ENCODE measurements around the gene TMPRSS6.

The TMPRSS6 gene

GRCh38 chr22:37048133-37048532 lies 61.4 kb downstream of the TMPRSS6 start:
- DNase-seq = no peak

- no peak for DNase-seq
Observed at GRCh38 chr22:37047006-37047405, 62.5 kb downstream of the TMPRSS6 start.

DNA sequence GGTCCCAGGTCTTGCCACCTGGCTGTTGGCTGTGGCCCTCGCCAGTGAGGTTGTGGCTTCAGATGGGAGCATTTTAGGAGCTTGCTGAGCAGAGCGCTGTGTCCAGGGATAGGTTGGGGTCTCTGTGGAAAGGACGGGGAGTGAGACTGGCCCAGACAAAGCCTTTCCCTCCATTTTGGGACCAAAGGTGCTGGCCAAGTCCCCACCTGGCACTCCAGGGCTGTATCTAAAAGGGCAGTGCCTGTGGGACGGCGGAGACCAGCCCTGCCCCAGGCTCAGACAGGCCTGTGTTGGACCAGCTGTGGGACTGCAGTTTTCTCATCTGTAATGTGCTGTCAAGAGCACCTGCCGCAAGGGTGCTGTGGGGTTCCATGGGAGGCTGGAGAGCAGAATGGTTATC lies 62.9 kb downstream of the TMPRSS6 start:
- DNase-seq = no peak

GRCh38 chr22:37045958-37046357 lies 63.6 kb downstream of the TMPRSS6 start:
- peak; percentile 60 for DNase-seq

DNA sequence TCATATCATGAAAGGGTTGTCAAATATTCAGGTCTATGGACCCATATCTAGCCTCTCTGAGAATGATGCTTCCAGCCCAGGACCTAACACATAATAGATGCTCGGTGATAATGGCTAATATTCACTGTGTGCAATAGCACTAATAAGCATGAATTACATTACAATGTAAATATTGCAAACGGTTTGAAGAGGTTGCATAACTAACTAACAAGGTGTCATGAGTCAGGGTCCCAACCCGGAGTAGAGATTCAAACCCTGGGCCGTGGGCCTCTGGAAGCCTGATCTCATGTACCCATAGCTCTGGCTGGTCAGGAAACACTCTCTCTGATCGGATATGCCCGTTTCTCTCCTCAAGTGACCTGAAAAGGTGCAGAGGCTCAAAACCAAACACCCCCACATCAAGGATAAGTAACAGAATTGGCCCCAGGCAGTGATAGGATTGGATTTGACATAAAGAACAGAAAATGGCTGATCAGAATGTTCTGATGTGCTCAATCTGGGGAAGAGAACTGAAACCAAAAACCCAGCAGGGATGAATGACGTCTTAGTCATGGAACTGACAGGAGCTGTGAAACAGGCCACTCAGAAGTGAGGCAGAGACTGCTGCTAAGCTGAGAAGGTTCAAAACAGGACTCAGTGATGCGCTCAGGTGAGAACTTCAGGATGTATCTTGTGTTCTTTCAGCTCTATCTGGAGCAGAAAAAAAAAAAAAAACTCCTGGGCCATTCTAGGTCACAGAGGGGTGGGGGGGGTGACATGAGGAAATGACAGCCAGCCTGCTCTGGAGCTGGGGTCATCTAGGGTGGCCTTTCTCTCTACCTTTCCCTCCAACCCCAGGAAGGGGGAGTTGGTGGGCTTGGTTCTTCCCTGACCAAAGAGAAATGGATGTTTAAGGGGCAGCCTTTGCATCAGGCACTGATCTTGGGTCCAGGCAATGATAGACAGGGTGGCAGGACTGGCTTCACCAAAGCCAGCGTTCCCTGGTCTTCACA lies 64.6 kb downstream of the TMPRSS6 start:
- no peak for DNase-seq

DNA sequence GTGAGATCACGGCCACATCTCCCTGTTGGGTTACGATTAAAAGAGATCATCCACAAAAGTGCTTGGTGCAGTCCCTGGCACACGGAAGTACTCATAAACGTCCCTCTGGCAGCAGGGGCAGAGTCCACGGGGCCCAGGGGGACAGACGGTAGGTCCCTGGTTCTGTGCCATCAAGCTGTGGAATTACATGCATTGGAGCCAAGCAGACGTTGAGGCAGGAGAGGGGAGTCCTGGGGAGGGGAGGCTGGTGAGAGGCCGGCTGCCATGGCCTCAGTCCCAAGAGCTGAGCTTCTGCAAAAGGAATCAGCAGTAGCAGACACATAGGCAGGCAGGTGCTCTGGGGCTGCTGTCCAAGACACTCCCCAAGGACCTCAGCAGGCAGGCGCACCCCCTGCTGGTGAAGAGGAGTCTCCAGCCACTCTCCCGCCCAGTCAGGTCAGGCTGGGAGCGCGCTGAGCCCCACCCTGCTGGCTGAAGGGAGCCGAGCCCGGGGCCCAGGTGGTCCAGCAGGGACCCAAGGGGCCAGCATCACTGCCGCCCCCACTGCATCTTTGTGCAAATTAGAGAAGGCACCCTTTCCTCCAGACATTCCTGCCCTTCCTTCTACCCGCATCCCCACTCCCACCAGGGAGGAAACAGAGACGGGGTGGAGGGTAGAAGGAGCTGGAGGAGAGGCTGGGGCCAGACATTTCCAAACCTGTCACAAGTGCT lies 65.5 kb downstream of the TMPRSS6 start:
- peak; percentile 90 for DNase-seq

DNA sequence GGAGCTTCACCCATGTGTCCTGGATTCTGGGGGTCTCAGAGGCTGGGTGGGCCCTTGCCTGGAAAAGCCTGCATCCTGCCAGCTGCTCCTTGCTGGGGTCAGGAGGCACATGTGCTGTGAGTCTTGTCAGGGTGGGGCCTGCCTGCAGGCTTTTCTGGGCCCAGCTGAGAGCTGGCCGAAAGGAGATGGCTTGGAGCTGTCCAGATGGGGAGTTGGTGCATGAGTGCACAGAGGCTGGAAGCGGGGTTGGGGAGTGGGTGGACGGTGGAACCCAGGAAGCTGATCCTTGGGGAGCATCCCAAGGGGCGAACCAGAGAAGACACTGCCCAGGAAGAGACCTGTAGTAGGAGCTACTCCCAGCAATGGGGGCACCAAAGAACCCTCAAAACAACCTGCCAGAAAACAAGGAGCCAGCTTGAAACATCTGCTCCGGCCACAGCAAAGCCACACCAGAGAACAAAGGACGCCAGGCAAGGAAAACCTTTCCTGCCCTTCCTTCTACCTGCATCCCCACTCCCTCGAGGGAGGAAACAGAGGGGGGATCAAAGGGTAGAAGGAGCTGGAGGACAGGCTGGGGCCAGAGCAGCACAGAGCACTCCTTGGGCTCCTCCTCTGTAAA lies 66.2 kb downstream of the TMPRSS6 start:
- DNase-seq = no peak

- DNase-seq = no peak
Observed at GRCh38 chr22:37039466-37039865, 70.0 kb downstream of the TMPRSS6 start.

- no peak for DNase-seq
Observed at GRCh38 chr22:37037669-37038068, 71.8 kb downstream of the TMPRSS6 start.

- no peak for DNase-seq
Observed at GRCh38 chr22:37036655-37037377, 72.7 kb downstream of the TMPRSS6 start.

- DNase-seq = no peak
Observed at GRCh38 chr22:37033605-37034430, 75.7 kb downstream of the TMPRSS6 start.

DNA sequence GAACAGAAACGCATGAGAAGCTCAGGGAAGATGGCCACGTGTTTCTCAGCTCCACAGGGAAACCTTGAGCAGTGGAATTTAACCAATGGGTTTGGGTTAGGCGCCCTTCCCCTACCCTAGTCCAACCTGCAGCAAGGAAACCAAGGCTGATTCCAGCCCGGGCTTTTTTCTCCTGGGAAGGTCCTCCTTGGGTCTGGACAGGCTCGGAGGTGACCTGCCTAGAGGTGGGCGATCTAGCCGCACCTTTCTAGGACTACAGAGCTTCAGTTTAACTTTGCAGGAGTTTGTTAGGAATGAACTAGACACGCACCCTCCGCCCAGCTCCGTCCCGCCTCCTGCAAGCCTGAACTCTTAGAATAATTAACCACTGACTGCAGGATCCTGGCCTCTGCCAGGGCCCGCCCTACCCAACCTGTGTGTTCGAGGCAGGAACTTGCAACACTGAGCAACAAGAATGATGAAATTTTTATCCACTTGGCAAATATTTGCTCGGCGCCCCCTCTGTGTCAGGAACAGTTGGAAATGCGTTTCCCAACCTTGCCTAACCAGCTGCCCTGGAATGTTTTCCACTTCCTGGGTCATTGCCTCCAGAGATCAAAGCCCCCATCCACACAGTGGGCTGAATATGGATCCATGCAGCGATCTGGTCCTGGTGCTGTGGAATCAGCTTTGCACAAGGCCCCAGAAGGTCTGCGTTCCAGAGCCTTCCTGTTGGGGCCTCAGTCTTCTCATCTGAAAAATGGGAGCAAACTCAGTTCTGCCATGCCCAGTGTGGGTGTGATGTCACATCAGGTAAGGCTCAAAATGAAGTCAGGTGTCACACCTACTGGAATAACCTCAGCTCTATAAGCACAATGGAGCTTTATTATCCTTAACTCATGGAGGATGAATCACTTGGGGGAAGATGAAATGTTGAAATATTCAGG lies 76.7 kb downstream of the TMPRSS6 start:
- DNase-seq = peak; percentile 61

GRCh38 chr22:37032134-37032534 lies 77.4 kb downstream of the TMPRSS6 start:
- no peak for DNase-seq

DNA sequence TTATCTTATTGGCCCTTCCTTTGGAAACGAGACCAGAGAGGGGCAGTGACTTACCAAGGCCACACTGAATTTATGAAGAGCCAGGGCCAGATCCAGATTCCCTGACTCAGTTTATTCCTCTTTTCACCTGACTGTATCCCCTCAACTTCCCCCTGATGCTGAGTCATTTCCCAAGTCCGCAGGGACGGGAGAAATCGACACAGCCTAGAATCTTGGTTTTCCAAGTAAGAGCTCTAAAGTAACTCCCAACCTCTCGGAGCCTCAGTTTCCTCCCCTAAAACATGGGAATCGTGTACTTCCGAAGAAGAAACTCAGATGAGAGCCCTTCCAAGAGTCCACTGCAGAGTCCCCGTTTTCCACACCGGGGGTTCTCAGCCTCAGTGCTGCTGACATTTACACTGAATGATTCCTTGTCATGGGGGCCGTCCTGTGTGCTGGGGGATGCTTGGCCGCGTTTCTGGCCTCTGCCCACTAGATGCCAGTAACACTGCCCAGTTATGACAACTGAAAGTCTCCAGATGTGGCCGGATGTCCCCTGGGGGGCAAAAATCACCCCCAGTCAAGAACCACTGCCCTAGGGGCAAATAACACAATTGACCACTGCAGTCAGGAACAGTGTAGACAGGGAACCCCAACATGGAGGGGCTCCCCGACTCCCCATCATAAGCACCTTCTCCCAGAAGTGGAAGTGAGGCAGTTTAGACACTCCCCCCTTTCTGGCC lies 78.8 kb downstream of the TMPRSS6 start:
- DNase-seq = no peak

GRCh38 chr22:37028692-37029674 lies 80.5 kb downstream of the TMPRSS6 start:
- no peak for DNase-seq

- no peak for DNase-seq
Observed at GRCh38 chr22:37027556-37027955, 82.0 kb downstream of the TMPRSS6 start.

GRCh38 chr22:37026325-37026724 lies 83.2 kb downstream of the TMPRSS6 start:
- DNase-seq = no peak

GRCh38 chr22:37025500-37026070 lies 83.9 kb downstream of the TMPRSS6 start:
- DNase-seq = no peak

All from hematopoietic multipotent progenitor cell treated with erythropoietin and hydrocortisone succinate and interleukin-3 and kit ligand, for 4 days (in vitro differentiated cells).